Nephron (organoid): Measurements from ENCODE around the gene SLC37A2.

ENCODE experiments used
- H3K27ac Mint-ChIP-seq, 3 experiments: 2 replicates each; pipeline ENCODE4 v1.8.0; 2020; ENCODE audit warnings: mixed read lengths in 3 of 3, mild to moderate bottlenecking in 2 of 3, moderate library complexity in 1 of 3
- H3K27me3 Mint-ChIP-seq: 2 replicates; pipeline ENCODE4 v1.8.0; 2021; ENCODE audit warnings: low read depth, mild to moderate bottlenecking, moderate library complexity, mixed read lengths
- H3K36me3 Mint-ChIP-seq: 2 replicates; pipeline ENCODE4 v1.8.0; 2020; ENCODE audit warnings: low read depth, mixed read lengths
- H3K4me1 Mint-ChIP-seq: 2 replicates; pipeline ENCODE4 v1.8.0; 2020; ENCODE audit warnings: mixed read lengths
- H3K4me3 Mint-ChIP-seq, 3 experiments: 2 replicates each; pipeline ENCODE4 v1.8.0; 2020; ENCODE audit warnings: mild to moderate bottlenecking in 3 of 3, mixed read lengths in 3 of 3, moderate library complexity in 2 of 3
- H3K9me3 Mint-ChIP-seq: 2 replicates; pipeline ENCODE4 v1.8.0; 2020; ENCODE audit warnings: mixed read lengths
- TF ChIP-seq, protein P1 (sequence below), 3 experiments: fragments of 200-600 bp; sonication (generic); IDR thresholded peaks; one replicate each; pipeline ENCODE4 v1.5.0; 2021; ENCODE audit warnings: antibody characterized with exemption in 3 of 3; ENCODE audit not compliant: unreplicated experiment in 3 of 3

Gene SLC37A2

DNA sequence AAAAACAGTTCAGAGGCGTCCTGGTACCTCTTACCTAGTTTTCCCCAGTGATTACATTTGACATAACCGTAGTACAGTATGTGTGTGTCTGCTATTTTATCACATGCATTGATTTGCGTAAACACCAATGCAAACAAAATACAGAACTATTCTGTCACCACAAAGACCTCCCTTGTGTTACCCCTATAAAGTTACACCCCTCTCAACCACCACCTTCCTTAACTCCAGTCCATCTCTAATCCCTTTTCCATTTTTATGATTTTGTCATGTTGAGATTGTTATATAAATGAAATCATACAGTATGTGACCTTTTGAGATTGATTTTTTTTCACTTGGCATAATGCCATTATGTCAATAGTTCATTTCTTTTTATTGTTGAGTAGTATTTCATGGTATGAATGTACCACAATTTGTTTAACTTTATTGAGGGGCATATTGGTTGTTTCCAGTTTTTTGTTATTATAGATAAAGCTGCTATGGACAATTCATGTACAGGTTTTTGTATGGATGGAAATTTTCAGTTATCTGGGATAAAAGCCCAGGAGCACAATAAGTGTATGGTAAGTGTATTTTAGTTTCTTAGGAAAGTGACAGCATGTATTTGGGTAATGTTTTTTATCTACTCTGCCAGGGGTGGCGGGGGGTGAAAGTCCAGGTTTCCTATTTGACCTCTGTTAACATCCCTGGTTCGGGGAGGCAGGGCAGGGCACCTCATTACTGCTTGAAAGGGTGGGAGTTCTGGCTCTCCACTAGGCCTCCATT is 6.0 kb upstream of the SLC37A2 start:
- TF ChIP-seq, protein P1, sequence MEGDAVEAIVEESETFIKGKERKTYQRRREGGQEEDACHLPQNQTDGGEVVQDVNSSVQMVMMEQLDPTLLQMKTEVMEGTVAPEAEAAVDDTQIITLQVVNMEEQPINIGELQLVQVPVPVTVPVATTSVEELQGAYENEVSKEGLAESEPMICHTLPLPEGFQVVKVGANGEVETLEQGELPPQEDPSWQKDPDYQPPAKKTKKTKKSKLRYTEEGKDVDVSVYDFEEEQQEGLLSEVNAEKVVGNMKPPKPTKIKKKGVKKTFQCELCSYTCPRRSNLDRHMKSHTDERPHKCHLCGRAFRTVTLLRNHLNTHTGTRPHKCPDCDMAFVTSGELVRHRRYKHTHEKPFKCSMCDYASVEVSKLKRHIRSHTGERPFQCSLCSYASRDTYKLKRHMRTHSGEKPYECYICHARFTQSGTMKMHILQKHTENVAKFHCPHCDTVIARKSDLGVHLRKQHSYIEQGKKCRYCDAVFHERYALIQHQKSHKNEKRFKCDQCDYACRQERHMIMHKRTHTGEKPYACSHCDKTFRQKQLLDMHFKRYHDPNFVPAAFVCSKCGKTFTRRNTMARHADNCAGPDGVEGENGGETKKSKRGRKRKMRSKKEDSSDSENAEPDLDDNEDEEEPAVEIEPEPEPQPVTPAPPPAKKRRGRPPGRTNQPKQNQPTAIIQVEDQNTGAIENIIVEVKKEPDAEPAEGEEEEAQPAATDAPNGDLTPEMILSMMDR (IDR thresholded peaks at IDR 0.05; ENCODE audit: unreplicated experiment in 3 of 3), result no peak
- no peak overlapping the region for H3K27ac Mint-ChIP-seq
- H3K9me3 Mint-ChIP-seq, result no peaks in the 10 kb centered on the region
- peaks cover 24% of the 10 kb centered on the region for H3K27me3 Mint-ChIP-seq
- no peaks in the 10 kb centered on the region for H3K4me1 Mint-ChIP-seq
- H3K4me3 Mint-ChIP-seq, result no peak overlapping the region
- no peaks in the 10 kb centered on the region for H3K36me3 Mint-ChIP-seq

DNA sequence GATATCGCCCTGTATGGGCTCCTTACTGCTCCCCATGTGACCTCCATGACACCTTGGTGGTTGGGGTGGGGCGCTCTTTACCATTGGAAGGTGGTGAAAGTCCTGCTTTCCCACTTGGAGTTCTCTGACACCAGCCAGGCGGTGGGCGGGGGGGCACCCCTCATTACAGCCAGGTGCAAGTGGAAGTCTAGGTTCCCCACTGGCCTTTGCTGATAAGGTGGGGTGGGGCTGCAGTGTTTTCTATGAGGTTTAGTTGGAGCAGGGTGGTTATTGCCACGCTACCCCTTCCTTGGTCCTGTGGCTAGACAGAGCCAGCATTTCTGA is 5.5 kb upstream of the SLC37A2 start:
- TF ChIP-seq, protein P1 (IDR thresholded peaks at IDR 0.05; ENCODE audit: unreplicated experiment in 3 of 3), result no peak
- no peaks in the 10 kb centered on the region for H3K4me1 Mint-ChIP-seq
- no peaks in the 10 kb centered on the region for H3K36me3 Mint-ChIP-seq
- H3K9me3 Mint-ChIP-seq, result no peaks in the 10 kb centered on the region
- H3K27me3 Mint-ChIP-seq, result peaks cover 29% of the 10 kb centered on the region
- no peak overlapping the region for H3K4me3 Mint-ChIP-seq
- no peak overlapping the region for H3K27ac Mint-ChIP-seq

DNA sequence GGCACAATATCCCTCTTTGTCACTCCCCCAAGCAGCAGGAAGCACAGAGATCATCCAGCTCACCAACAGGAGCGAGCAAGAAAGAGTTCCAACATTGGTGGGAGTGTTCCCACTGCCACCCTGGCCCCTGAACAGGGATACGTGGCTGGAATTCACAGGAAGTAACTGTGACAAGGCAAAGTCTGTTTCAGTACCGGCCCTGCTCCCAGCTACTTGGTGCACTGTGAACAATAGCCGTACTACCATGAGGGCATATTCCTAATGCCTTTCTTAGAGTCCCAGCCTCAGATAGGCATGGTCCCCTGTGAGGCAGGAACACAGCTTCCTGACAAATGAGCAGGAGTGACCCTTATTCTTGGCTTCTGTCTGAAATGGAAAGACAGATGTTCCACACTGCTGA is 1.8 kb upstream of the SLC37A2 start:
- Mint-ChIP-seq H3K4me1 (no peaks in the 10 kb centered on the region), H3K27ac (no peak overlapping the region), H3K36me3 (no peaks in the 10 kb centered on the region), H3K4me3 (peak overlapping the region in 1 of 3 experiments; percentile 44), H3K9me3 (no peaks in the 10 kb centered on the region), H3K27me3 (peaks cover 62% of the 10 kb centered on the region)
- TF ChIP-seq, protein P1 (IDR thresholded peaks at IDR 0.05; ENCODE audit: unreplicated experiment in 3 of 3), result no peak

DNA sequence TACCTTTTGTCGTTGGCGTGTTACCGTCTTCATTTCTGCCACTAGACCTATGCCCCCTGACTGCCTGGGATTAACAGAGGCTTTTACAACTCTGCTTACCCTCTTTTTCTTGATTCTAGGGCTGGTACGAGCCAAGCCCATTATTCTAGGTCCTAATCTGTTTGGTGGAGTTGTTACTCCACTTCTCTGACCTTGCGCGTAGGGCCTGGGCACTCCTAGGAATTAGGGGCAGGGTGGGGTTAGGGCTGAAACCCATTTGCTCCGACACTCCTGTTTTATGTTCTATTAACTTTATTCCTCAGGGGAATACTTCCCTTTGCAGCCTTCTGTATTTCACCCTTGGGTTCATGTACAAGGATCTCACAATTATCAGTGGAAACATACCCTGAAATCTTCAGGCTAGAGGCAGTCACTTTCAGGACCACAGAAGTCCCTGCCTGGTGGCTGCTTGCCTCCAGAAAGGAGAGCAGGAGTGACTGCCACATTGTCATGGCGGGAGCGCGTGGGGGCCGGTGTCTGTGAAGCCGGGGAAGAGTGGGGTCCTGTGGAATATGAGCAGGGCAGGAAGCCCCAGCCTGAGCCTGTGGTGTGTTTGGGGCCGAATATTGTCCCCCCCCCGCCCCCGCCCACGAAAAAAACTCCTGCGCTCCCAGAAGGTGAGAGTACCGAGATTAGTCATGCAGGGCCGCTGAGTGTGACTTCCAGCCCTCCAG is 731 bp upstream of the SLC37A2 start:
- no peaks in the 10 kb centered on the region for H3K36me3 Mint-ChIP-seq
- no peaks in the 10 kb centered on the region for H3K4me1 Mint-ChIP-seq
- H3K27ac Mint-ChIP-seq, result no peak overlapping the region
- no peaks in the 10 kb centered on the region for H3K9me3 Mint-ChIP-seq
- peak overlapping the region; percentile 79 to 86 (median 84) for H3K4me3 Mint-ChIP-seq
- TF ChIP-seq, protein P1 (IDR thresholded peaks at IDR 0.05; ENCODE audit: unreplicated experiment in 3 of 3), result no peak
- peaks cover 64% of the 10 kb centered on the region for H3K27me3 Mint-ChIP-seq

DNA sequence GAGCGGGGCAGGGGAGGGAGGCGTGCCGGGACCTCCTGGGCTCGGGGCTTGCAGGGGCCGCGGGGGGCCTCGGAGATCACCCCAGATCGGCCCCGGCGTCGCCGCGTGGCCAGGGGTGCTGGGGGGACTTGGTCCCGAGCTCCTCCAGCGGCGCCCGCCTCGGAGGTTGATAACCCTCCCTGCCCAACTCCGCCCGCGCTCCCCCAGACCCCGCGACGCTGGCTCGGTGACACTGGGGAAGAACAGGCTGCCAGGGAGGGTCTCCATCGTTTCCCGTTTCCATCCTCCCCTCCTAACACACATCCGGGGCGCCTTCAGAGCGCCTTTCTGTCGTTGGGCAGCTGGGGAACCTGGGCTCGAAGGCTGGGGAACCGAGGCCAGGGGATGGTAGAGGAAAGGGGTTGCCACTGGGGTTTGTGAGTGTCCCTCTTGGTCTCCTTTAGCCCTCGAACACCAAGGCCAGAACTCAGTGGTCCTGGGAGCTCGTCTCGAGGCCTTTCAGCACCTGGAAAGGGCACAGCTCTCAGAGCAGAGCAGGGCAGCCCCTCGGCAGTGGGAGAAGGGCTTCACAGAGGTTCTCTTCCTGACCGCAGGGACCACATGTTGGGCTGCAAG is 431 bp downstream of the SLC37A2 start:
- Mint-ChIP-seq H3K9me3 (no peaks in the 10 kb centered on the region), H3K4me1 (no peaks in the 10 kb centered on the region), H3K27ac (no peak overlapping the region), H3K27me3 (peaks cover 68% of the 10 kb centered on the region), H3K36me3 (no peaks in the 10 kb centered on the region), H3K4me3 (peak overlapping the region; percentile 55 to 68 (median 66))
- TF ChIP-seq, protein P1 (IDR thresholded peaks at IDR 0.05; ENCODE audit: unreplicated experiment in 3 of 3), result no peak
